ENCODE data around the gene ARMH3.

Gene ARMH3

DNA sequence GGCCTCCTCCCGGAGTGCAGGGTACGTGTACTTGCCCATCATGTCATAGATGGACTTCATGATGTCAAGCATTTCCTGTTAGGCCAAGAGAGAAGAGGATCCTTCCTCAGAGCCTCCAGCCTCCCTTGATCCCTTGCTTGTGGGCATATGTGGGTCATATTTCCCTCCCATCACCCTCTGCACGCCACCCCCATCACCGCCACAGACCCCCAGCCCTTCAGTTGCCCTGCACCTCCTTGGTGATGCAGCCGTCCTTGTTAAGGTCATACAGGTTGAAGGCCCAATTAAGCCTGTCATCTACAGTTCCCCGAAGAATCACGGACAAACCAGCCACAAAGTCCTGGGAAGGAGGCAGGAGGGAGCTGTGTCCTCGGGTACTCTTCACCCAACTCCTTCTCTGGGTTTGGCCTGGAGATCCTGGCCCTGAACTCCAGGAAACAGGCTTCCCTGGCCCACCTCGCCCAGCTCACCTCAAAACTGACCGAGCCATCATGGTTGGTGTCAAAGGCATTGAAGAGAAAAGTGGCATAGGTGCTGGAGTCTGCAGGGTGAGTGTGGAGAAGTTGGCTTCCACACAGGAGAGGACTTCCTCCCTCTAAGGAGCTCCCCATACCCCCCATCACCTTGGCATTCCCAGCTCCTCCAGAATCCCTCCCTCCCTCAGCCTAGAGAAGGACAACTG, 227.9 kb downstream of the ARMH3 start:
- Histone ChIP-seq H3K27ac (ENCODE audit: low read depth, low read length) (no peak overlapping the region), H3K4me3 (ENCODE audit: low read length) (no peak overlapping the region), H3K9me2 (replicated peaks; ENCODE audit: control insufficient read depth, low read length) (no peaks in the 10 kb centered on the region), H3K9me3 (ENCODE audit: control insufficient read depth, insufficient read depth, low read length) (no peaks in the 10 kb centered on the region), H3K4me1 (ENCODE audit: control insufficient read depth, low read length) (peaks cover 31% of the 10 kb centered on the region), H3K27me3 (ENCODE audit: control insufficient read depth, low read length) (no peaks in the 10 kb centered on the region), H3F3A (ENCODE audit: control insufficient read depth, insufficient read depth) (peaks cover 10% of the 10 kb centered on the region), H3K4me2 (ENCODE audit: low read length) (no peak overlapping the region), H3K79me2 (ENCODE audit: control insufficient read depth, low read length) (no peaks in the 10 kb centered on the region), H4K20me1 (ENCODE audit: control insufficient read depth, insufficient read depth, low read depth, low read length) (0 out of 2 replicates have a peak, but pooled peaks cover 3% of the 10 kb centered on the region), H3K36me3 (ENCODE audit: control insufficient read depth, low read length) (no peaks in the 10 kb centered on the region)
- TF ChIP-seq CTCF (IDR thresholded peaks at IDR 0.05; ENCODE audit: low read depth, low read length, poor library complexity, severe bottlenecking) (no peak), EZH2phosphoT487 (IDR thresholded peaks at IDR 0.05; ENCODE audit: borderline replicate concordance, low read length) (no peak)

- Histone ChIP-seq H3K9me3 (ENCODE audit: control insufficient read depth, insufficient read depth, low read length) (no peaks in the 10 kb centered on the region), H3F3A (ENCODE audit: control insufficient read depth, insufficient read depth) (peaks cover 10% of the 10 kb centered on the region), H3K36me3 (ENCODE audit: control insufficient read depth, low read length) (no peaks in the 10 kb centered on the region), H4K20me1 (ENCODE audit: control insufficient read depth, insufficient read depth, low read depth, low read length) (0 out of 2 replicates have a peak, but pooled peaks cover 3% of the 10 kb centered on the region), H3K4me1 (ENCODE audit: control insufficient read depth, low read length) (peaks cover 29% of the 10 kb centered on the region), H3K9me2 (replicated peaks; ENCODE audit: control insufficient read depth, low read length) (no peaks in the 10 kb centered on the region), H3K27me3 (ENCODE audit: control insufficient read depth, low read length) (no peaks in the 10 kb centered on the region), H3K4me2 (ENCODE audit: low read length) (no peak overlapping the region), H3K4me3 (ENCODE audit: low read length) (no peak overlapping the region), H3K27ac (ENCODE audit: low read depth, low read length) (no peak overlapping the region), H3K79me2 (ENCODE audit: control insufficient read depth, low read length) (no peaks in the 10 kb centered on the region)
- TF ChIP-seq CTCF (IDR thresholded peaks at IDR 0.05; ENCODE audit: low read depth, low read length, poor library complexity, severe bottlenecking) (no peak), EZH2phosphoT487 (IDR thresholded peaks at IDR 0.05; ENCODE audit: borderline replicate concordance, low read length) (no peak)
Observed at GRCh38 chr10:101826852-101827434, 229.0 kb downstream of the ARMH3 start.

GRCh38 chr10:101824736-101825135, 231.2 kb downstream of the ARMH3 start:
- Histone ChIP-seq H3K36me3 (ENCODE audit: control insufficient read depth, low read length) (no peaks in the 10 kb centered on the region), H3K27me3 (ENCODE audit: control insufficient read depth, low read length) (no peaks in the 10 kb centered on the region), H3F3A (ENCODE audit: control insufficient read depth, insufficient read depth) (peaks cover 2% of the 10 kb centered on the region), H3K27ac (ENCODE audit: low read depth, low read length) (no peak overlapping the region), H4K20me1 (ENCODE audit: control insufficient read depth, insufficient read depth, low read depth, low read length) (0 out of 2 replicates have a peak, but pooled peaks cover 3% of the 10 kb centered on the region), H3K4me2 (ENCODE audit: low read length) (no peak overlapping the region), H3K9me3 (ENCODE audit: control insufficient read depth, insufficient read depth, low read length) (no peaks in the 10 kb centered on the region), H3K4me1 (ENCODE audit: control insufficient read depth, low read length) (peaks cover 11% of the 10 kb centered on the region), H3K79me2 (ENCODE audit: control insufficient read depth, low read length) (peaks cover 4% of the 10 kb centered on the region), H3K4me3 (ENCODE audit: low read length) (no peak overlapping the region), H3K9me2 (replicated peaks; ENCODE audit: control insufficient read depth, low read length) (no peaks in the 10 kb centered on the region)
- TF ChIP-seq EZH2phosphoT487 (IDR thresholded peaks at IDR 0.05; ENCODE audit: borderline replicate concordance, low read length) = no peak
- no peak for TF ChIP-seq CTCF (IDR thresholded peaks at IDR 0.05; ENCODE audit: low read depth, low read length, poor library complexity, severe bottlenecking)

Measured in DOHH2 (cell line).